GM18502 (cell line): Measurements from ENCODE around the gene THOC6.

Experiments
- ATAC-seq: cut with Tn5 transposase; IDR thresholded peaks from one replicate; pipeline ENCODE4 v1.9.1; 2021; ENCODE audit warnings: mild to moderate bottlenecking; ENCODE audit not compliant: unreplicated experiment, poor library complexity

The THOC6 gene

DNA sequence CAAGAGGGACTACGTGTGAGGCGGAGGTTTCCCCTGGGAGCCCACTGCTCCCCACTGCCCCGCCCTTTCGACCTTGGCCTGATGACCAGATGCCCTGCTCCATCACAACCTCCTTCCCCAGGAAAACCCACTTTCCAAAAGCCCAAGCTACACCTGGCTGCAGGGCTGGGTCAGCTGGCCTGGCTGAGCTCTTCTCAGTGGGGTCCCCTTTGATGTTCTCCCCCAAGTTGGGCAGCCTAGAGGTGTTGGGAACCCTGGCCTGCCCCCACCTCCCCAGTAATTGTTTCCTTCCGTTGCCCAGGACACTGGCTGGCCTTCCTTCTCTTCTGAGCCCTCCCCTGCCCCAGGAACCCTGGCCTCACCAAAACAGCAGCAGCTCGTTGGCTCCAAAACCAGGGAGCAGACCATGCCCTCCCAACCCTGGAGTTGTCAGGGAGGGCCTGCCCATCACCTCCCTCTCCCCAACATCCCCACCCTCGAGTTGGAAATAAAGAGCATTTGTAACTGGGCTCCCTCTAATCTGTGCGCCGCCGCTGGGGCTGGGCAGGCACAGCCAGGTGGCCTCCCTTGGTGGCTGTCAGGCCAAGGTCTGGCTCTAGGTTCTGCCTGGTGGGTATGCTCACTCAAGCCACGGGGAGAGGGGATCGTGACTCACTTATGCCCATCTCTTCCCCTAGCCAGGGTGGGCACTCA is 9.7 kb upstream of the THOC6 start:
- no peak for ATAC-seq

DNA sequence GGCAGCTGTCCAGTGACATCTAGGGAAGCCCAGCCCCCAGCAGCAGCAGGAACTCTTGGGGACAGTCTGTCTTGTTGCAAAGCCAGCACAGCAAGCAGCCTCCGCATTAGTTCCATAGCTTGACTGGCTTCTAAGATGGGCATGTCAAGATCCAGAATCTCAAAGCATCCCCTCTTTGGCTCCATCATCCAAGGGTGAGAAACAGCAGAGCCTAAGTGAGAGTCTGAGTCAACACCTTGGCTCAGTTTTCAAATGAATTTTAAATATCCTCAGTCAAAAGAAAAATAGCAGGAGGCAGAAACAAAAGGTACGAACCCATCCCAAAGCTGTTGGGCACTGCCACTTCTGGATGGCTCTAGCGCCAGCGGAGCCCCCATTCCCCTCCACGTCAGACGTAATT is 8.9 kb upstream of the THOC6 start:
- ATAC-seq, result no peak

DNA sequence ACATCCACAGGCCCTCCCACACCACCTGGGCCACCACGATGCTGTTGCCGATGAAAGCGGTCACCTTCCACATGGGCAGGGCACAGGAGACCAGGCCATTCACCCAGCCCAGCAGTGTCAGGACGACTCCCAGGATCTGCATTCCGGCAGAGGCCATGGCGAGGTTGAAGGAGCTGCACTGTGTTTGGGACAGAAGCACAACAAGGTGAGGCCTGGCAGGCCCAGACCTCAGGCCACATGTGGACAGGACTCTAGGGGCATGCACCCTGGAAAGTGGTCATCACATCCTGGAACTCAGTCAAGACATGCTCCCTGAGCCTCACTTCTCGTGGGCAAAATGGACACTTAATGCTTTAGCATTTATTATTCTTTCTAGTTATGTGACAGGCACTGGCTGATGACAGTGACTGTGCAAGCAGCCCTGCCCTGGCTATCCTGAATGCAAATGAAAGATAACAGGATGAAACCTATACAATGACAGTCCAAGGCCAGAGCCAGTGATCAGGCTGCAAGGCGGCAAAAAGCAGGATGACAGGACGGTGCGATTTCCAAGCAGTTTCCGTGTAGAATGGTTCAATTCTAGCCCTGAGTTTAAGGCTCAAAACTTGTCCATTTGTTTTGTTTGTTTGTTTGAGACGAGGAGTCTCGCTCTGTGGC is 7.8 kb upstream of the THOC6 start:
- no peak for ATAC-seq

DNA sequence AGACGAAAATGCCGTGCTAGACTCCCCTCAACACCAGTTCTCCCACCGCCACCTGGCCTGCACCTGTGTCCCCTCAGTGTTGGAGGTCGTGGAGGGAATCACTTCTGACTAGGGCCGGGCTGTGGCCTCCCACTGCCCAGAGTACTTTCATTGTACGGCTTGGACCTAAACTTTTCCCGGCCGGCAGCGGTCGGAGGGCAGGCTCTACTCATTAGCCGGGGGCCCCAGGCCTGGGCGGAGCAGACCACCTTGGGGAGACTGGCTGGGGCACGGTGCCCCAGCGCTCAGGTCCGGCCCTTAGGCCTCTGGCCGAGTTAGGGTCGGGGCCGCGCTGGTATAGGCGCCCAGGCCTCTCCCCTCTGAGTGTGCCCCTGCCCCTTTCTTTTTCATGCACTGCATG is 6.5 kb upstream of the THOC6 start:
- ATAC-seq, result no peak

DNA sequence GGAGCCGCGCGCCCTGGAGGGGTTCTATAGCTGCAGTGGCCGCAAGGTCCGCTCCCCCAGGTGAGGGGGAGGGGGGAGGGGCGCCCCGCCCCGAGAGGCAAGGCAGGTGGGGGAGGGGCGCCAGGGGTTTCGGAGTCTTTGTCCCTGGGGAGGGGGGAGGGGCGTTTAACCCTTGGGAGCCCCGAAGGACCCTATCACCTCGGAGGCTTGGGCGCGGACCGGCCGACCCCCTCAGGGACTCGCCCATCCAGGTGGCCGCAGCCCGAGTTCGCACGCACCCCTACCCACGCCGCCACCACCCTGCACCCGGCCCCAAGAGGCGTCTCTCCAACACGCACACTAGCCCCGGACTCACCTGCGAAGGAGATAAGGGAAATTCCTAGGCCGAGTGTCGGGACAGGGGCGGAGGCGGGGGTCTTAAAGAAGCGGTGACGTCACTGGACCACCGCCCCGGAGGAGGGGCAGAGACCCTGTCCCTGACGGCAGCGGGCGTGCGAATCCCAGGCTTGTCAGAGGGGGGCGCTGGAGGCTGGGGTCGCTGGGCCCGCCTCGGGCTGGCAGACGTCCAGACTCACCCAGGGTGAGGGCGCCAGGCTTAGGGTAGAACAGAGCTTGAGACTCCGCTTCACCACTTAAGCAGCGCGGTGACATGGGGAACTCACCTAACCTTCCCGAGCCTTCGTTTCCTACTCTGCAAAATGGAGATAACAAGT is 5.9 kb upstream of the THOC6 start, which contains the start of gene CLDN6:
Gene CLDN6 (minus strand): TSS at position 390 of the 713 bp plus-strand sequence. CDS start 2,162 bp downstream, outside the sequence.
- ATAC-seq, result no peak

DNA sequence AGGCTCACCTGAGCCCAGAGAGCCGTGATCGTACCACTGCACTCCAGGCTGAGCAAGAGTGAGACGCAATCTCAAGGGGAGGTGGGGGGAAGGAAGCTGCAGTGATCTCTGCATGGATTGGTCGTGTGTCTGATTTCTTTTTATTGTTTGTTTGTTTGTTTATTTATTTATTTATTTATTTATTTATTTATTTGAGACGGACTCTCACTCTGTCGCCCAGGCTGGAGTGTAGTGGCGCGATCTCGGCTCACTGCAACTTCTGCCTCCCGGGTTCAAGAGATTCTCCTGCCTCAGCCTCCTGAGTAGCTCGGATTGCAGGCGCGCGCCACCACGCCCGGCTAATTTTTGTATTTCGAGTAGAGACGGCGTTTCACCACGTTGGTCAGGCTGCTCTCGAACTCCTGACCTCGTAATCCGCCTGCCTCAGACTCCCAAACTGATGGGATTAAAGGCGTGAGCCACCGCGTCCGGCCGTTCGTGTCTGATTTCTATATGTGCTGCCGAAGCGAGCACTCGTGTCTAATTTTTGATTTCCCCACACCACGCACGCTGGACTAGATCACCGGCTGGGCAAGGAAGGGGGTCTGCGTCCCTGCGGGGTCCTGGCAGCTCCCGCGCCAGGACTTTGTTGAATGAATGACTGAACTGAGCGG is 4.1 kb upstream of the THOC6 start:
- ATAC-seq, result no peak

DNA sequence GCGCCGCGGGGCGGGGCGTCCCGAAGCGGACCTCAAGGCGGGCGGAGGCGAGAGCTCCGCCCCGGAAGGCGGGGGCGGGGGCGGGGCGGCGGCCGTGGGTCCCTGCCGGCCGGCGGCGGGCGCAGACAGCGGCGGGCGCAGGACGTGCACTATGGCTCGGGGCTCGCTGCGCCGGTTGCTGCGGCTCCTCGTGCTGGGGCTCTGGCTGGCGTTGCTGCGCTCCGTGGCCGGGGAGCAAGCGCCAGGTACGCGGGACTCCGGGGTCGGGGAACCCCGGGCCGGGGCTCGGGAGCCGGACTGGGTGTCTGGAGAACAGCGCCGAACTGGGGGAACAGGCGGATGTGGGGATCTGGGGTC is 3.6 kb upstream of the THOC6 start, which contains the start of gene TNFRSF12A:
Gene TNFRSF12A (plus strand): TSS at position 122 of the 357 bp plus-strand sequence. CDS start 30 bp downstream, at position 152.
- ATAC-seq, result no peak

DNA sequence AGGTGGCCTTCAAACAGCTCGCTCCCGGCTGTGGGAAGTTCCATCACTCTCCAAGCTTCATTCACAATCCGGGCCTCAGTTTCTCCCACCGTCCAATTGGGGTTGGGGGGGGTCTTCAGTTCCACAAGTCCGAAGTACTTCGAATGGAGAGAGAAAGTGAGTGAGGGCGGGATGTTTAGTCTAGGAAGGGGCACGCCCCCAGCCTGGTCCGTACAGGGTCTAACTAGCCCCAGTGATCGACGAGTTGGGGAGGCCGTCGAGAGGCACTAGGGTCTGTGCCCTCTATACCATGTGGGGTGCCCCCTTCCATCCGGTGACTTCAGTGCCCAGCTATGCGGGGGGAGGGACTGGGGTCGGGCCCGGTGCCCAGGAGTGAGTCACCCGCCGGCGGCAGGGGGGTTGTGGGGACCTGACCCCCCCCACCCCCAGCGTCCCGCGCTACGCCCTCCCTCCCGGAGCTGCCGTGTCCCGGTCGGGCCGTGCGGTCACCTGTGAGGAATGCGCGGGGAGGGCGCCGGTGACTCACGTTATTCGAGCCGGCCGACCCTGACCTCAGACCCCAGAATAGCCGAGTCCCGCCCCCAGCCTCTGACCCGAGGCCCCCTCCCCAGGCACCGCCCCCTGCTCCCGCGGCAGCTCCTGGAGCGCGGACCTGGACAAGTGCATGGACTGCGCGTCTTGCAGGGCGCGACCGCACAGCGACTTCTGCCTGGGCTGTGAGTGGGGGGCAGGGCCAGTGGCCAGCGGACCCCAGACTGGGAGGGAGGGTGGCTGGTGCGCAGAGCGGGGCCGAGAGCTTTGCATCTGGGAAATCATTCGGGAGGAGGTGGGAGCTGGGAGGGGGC is 3.0 kb upstream of the THOC6 start:
- no peak for ATAC-seq

DNA sequence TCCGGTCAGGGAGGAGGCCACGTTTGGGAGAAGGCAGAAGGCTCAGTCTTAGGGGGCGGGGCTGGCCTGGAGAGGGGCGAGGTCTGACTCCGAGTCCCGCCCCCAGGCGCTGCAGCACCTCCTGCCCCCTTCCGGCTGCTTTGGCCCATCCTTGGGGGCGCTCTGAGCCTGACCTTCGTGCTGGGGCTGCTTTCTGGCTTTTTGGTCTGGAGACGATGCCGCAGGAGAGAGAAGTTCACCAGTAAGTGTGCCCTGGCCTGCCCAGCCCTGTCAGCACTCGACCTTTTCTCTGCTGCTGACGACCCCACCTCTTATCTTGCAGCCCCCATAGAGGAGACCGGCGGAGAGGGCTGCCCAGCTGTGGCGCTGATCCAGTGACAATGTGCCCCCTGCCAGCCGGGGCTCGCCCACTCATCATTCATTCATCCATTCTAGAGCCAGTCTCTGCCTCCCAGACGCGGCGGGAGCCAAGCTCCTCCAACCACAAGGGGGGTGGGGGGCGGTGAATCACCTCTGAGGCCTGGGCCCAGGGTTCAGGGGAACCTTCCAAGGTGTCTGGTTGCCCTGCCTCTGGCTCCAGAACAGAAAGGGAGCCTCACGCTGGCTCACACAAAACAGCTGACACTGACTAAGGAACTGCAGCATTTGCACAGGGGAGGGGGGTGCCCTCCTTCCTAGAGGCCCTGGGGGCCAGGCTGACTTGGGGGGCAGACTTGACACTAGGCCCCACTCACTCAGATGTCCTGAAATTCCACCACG is 2.2 kb upstream of the THOC6 start:
- ATAC-seq, result no peak

DNA sequence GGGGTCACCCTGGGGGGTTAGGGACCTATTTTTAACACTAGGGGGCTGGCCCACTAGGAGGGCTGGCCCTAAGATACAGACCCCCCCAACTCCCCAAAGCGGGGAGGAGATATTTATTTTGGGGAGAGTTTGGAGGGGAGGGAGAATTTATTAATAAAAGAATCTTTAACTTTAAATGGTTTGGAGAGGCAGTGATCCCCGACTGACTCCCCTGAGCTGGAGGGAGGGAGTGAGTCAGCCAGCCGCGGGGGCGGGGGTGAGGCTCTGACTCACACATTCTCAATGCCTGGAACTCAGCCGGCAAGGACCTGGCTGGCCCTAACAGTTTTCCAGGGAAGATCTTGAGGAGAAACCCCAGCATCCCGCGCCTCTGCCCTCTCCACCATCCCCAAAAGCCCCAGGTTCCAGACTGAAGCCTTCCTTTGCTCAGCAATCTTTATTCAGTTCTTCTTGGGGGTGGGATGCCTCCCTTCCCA is 1.6 kb upstream of the THOC6 start:
- ATAC-seq, result no peak

DNA sequence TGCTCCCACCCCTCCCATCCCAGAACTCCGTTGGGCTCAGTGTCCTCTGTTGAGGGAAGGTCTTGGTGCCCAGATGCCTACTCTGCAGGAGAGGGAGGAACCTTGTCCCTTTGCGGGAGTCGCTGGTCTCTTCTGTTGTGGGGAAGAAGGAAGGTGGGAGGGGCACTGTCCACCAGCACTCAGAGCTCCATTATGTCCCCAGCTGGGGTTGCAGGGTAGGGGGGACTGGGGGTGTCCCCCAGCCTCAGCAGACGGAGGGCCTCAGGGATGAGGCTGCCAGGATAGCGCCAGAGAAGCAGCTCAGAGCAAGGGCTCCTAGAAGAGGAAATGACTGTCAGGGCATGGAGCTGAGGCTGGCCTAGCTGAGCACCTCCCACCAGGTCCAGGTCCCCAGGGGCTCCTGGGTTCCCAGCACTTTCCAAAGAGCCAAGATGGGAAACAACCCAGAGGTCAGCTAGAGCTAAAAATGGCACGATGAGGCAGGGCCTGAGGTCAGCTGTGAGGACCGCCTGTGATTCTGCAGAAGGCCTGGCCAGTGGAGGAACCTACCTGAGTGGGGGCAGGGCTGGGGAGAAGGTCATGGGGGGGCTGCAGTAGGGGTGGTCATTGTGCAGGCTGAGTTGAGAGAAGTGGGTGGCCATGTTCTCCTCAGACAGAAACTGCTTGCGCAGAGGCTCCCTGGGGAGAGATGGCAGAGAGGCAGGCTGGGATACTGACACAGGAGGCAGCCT is 986 bp upstream of the THOC6 start:
- no peak for ATAC-seq

DNA sequence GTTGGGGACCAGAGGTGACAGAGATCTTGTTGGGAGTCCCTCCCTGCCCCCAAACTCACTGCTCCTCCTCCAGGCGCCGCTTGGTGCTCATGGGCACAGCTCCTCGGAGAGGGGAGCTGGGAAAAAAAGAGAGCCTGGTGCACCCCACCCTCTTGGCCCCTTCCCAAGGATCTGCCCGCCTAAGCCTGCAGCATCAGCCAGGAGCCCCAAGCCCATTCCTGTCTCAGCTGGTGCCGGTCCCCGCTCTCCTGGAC is 493 bp upstream of the THOC6 start:
- ATAC-seq, result no peak

DNA sequence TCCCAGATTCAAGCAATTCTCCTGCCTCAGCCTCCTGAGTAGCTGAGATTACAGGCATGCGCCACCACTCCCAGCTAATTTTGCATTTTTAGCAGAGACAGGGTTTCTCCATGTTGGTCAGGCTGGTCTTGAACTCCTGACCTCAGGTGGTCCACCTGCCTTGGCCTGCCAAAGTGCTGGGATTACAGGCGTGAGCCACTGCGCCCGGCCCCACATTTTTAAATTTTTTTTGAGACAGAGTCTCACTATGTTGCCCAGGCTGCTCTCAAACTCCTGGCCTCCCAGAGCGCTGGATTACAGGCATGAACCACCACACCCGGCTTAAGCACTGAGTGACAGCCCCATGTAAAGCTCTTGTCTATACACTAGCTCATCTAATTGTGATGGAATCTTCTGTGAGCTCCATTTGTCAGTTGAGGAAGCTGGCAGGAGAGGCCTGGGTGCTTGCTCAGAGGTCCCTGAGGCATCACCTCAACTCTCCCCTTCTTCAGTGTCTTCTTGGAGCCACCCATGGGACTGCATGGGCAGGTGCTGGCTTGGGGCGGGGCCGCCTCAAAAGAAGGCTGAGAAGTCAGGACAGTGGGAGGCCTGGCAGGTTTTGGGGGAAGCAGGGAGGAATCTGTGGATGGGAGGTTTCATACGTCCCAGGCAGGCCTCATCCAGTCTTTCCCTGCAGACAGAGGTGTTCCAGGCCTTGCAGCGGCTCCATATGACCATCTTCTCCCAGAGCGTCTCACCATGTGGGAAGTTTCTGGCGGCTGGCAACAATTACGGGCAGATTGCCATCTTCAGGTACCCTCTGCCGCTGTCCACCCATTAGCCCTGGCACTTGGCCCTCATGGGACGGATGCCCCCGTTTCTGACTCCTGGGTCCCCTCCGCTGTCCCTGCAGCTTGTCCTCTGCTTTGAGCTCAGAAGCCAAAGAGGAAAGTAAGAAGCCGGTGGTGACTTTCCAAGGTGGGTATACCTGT is 1.5 kb downstream of the THOC6 start:
- ATAC-seq, result no peak

DNA sequence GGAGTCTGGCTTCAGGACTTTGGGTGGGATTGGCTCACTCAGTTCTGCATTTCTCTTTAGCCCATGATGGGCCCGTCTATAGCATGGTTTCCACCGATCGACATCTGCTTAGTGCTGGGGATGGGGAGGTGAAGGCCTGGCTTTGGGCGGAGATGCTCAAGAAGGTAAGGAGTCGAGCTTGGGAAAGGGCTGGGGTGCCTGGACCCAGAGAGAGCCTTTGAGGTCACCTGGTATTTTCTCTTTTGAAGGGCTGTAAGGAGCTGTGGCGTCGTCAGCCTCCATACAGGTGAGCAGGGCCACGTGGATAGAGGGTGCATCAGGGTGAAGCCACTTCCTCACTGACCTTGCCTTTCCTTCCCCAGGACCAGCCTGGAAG is 2.2 kb downstream of the THOC6 start:
- ATAC-seq, result no peak

DNA sequence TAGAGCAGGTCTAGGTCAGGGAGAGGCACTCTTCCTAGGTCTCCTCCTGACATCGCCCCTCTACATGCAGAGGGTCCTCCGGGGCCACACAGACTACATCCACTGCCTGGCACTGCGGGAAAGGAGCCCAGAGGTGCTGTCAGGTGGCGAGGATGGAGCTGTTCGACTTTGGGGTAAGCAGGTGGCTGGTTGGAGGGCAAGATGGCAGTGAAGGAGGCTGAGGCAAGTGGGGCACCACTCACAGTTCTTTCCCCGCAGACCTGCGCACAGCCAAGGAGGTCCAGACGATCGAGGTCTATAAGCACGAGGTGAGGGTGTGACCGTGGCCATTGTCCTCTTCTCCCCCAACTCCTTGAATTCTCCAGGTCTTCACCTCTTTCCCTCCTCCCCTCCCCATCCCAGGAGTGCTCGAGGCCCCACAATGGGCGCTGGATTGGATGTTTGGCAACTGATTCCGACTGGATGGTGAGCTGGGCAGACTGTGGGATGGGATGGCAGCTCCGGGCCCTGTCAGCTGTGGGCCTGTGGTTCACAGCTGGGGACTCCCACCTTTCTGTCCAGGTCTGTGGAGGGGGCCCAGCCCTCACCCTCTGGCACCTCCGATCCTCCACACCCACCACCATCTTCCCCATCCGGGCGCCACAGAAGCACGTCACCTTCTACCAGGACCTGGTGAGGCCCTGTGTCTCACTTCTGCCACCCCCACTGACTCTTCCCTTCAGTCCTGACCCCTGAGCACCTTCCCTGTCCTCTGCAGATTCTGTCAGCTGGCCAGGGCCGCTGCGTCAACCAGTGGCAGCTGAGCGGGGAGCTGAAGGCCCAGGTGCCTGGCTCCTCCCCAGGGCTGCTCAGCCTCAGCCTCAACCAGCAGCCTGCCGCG is 3.0 kb downstream of the THOC6 start:
- no peak for ATAC-seq

DNA sequence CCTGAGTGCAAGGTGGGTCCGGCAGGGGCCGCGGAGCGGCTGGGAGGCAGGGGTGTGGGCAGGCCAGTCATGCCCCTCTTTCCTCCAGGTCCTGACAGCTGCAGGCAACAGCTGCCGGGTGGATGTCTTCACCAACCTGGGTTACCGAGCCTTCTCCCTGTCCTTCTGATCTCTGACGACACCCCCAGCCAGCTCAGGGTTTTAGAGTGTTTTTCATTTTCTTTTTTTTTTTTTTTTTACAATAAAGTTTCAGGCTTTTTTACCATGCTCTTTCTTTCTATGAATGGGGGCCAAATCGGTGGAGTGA is 3.6 kb downstream of the THOC6 start:
- no peak for ATAC-seq
